ENCODE results near the gene PI16. TPM values are rescaled to one million over a fixed set of nuclear protein-coding genes. Genes with fewer than 3 reads are reported as not detected.

PI16 gene
- total RNA-seq, 1 donor from 2014 or later, result not detected

- DNase-seq (ENCODE audit: extremely low spot score, unreplicated experiment), result no peak
- Mint-ChIP-seq H3K4me1 (ENCODE audit: unreplicated experiment) (peaks cover 4% of the 10 kb centered on the region), H3K4me3 (no peak overlapping the region), H3K9me3 (no peaks in the 10 kb centered on the region), H3K27me3 (peaks cover 6% of the 10 kb centered on the region), H3K36me3 (no peaks in the 10 kb centered on the region), H3K27ac (no peak overlapping the region)
- TF ChIP-seq CTCF (conservative IDR thresholded peaks at IDR 0.05), result no peak
Measured at GRCh38 chr6:37004044-37004980, 49.8 kb downstream of the PI16 start.

GRCh38 chr6:37005061-37005810, 50.7 kb downstream of the PI16 start, which contains the start of gene FGD2:
Gene FGD2, plus strand, starts transcription at chr6:37005655. Its CDS starts 163 bp downstream, at chr6:37005818.
- no peak for DNase-seq (ENCODE audit: extremely low spot score, unreplicated experiment)
- peaks cover 2% of the 10 kb centered on the region for H3K27me3 Mint-ChIP-seq
- H3K9me3 Mint-ChIP-seq, result no peaks in the 10 kb centered on the region
- TF ChIP-seq CTCF (conservative IDR thresholded peaks at IDR 0.05), result no peak
- no peaks in the 10 kb centered on the region for H3K36me3 Mint-ChIP-seq
- H3K27ac Mint-ChIP-seq, result no peak within 1 kb of the TSS
- no peak within 1 kb of the TSS for H3K4me3 Mint-ChIP-seq
- H3K4me1 Mint-ChIP-seq (ENCODE audit: unreplicated experiment), result no peaks in the 10 kb centered on the region

DNA sequence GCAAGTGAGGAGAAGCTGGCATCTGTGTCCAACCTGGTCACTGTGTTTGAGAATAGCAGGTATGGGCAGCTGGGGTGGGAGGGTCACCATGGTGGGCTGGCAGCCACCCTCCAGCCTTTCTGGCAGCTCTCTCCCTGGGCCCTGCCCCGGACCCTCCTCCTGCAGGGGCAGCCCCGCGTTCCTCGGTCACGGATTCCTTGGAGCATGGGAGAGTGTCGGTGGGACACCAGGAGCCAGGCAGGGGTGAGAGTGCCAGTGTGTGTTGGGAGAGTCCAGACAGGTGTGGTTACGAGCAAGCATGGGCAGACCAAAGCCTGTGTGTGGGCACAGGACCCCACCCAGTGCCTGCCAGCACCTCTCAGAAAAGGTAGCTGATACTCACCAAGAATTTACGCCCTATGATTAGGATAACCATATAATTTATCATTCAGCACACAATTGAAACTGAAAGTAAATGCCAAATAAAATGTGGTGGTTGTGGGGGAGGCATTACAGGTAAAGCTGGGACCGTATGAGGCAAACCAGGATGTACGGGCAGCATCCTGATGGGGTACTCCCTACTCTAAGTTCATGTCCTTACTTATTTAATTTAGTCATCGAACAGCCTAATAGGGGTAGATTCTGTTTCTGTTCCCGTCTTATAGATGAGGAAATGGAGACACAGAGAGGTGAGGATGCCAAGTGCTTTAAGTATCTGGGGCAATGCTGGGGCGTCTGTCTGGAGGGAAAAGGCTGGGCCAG, 51.5 kb downstream of the PI16 start:
- H3K27me3 Mint-ChIP-seq, result peaks cover 2% of the 10 kb centered on the region
- no peaks in the 10 kb centered on the region for H3K4me1 Mint-ChIP-seq (ENCODE audit: unreplicated experiment)
- DNase-seq (ENCODE audit: extremely low spot score, unreplicated experiment), result no peak
- no peaks in the 10 kb centered on the region for H3K36me3 Mint-ChIP-seq
- H3K4me3 Mint-ChIP-seq, result no peak overlapping the region
- no peak for TF ChIP-seq CTCF (conservative IDR thresholded peaks at IDR 0.05)
- H3K27ac Mint-ChIP-seq, result no peak overlapping the region
- no peaks in the 10 kb centered on the region for H3K9me3 Mint-ChIP-seq

- Mint-ChIP-seq H3K36me3 (no peaks in the 10 kb centered on the region), H3K9me3 (no peaks in the 10 kb centered on the region), H3K4me3 (no peak overlapping the region), H3K27me3 (peaks cover 2% of the 10 kb centered on the region), H3K27ac (no peak overlapping the region), H3K4me1 (ENCODE audit: unreplicated experiment) (no peaks in the 10 kb centered on the region)
- no peak for DNase-seq (ENCODE audit: extremely low spot score, unreplicated experiment)
- no peak for TF ChIP-seq CTCF (conservative IDR thresholded peaks at IDR 0.05)
Measured at GRCh38 chr6:37006793-37007339, 52.3 kb downstream of the PI16 start.
